Measurements from ENCODE around the gene BRAT1.

DNA sequence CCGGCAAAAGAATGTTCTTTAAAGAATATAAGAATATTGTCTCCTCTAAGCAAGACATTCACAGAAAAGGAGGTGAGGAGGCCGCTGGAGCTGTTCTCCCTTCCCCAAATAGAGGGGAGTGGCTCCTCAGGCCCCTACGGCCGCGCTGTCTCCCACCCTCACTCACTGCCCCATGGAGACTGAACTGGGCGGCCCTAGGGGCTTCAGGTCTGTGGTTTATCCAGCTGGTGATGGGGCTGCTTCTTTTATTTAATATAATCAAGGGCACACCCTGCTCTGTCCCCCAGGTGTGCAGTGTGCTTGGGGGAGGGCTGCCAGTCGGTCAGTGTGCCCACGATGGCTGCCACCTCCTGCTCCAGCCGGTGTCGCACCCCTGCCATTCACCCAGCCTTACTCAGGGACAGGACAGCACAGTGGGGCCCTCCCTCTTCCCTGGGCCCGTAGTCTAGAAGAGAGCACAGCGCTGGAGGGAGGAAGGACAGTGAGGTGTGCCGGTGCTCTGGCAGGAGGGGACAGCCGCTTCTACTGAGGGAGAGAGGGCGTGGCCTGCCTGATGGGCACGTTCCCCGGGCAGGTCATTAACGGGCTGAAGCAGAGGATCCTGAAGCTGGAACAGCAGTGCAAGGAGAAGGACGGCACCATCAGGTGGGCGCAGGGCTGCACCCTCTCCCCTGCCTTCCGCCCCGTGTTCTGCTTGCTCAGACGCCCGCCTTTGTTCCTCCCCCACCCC, 26.8 kb upstream of the BRAT1 start:
- TF ChIP-seq POLR2A (IDR thresholded peaks at IDR 0.05) (no peak), POLR2AphosphoS5 (IDR thresholded peaks at IDR 0.05; ENCODE audit: insufficient read depth in 1 of 2, low read depth in 1 of 2) (no peak)
- TF ChIP-seq, protein P1, sequence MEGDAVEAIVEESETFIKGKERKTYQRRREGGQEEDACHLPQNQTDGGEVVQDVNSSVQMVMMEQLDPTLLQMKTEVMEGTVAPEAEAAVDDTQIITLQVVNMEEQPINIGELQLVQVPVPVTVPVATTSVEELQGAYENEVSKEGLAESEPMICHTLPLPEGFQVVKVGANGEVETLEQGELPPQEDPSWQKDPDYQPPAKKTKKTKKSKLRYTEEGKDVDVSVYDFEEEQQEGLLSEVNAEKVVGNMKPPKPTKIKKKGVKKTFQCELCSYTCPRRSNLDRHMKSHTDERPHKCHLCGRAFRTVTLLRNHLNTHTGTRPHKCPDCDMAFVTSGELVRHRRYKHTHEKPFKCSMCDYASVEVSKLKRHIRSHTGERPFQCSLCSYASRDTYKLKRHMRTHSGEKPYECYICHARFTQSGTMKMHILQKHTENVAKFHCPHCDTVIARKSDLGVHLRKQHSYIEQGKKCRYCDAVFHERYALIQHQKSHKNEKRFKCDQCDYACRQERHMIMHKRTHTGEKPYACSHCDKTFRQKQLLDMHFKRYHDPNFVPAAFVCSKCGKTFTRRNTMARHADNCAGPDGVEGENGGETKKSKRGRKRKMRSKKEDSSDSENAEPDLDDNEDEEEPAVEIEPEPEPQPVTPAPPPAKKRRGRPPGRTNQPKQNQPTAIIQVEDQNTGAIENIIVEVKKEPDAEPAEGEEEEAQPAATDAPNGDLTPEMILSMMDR (IDR thresholded peaks at IDR 0.05): no peak

Data from vagina (tissue), 2 donors.